HG03460 (cell line): Measurements from ENCODE around the gene WEE1.
"Not testable (repeated sequence)": the region's sequence is repeated elsewhere in the genome, so short reads cannot be mapped to it uniquely, and the experiment has no call there.

ENCODE experiments used
- ATAC-seq: cut with Tn5 transposase; IDR thresholded peaks from one replicate; pipeline ENCODE4 v1.9.1; 2021; ENCODE audit not compliant: unreplicated experiment

Gene WEE1

DNA sequence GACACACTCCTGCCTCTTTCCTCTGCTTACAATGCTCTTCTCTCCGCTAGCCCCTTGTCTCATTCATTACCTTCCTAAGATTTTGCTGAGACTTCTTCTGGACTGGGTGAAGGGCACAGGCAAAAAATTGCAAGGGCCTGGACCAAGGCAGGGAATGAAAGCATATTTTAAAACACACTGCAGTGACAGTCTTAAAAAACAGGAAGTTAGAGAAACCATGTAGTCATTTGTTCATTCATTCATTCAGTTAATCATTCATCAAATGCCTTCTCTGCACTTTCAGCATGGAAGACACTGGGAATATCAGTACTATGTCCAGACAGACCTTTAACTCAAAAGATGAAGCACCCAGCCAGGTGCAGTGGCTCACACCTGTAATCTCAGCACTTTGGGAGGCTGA is 45.5 kb downstream of the WEE1 start:
- no peak for ATAC-seq

DNA sequence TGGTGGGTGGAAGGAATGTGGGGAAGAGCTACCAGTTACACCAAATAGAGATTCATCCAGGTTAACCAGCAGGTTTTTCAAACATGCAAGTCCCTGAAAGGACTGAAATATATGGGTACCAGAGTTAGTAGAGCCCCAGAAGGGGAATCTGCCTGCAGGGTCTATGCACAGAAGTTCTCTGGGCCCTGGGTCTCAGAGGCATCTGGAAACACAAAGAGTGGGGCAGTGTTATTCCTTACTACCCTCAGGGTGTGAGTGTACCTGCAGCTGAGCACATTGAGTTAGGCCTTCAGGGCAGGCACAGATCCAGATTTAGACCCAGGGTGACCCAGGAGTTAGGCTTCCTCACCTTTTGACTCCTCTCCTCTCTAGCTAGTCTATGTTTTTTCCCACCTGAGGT is 46.5 kb downstream of the WEE1 start:
- ATAC-seq: no peak

DNA sequence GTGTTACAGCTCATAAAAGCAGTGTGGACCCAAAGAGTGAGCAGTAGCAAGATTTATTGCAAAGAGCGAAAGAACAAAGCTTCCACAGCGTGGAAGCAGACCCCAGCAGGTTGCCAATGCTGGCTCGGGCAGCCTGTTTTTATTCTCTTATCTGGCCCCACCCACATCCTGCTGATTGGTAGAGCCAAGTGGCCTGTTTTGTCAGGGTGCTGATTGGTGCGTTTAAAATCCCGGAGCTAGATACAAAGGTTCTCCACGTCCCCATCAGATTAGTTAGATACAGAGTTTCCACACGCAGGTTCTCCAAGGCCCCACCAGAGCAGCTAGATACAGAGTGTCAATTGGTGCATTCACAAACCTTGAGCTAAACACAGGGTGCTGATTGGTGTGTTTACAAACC is 48.9 kb downstream of the WEE1 start:
- not testable (repeated sequence) for ATAC-seq

DNA sequence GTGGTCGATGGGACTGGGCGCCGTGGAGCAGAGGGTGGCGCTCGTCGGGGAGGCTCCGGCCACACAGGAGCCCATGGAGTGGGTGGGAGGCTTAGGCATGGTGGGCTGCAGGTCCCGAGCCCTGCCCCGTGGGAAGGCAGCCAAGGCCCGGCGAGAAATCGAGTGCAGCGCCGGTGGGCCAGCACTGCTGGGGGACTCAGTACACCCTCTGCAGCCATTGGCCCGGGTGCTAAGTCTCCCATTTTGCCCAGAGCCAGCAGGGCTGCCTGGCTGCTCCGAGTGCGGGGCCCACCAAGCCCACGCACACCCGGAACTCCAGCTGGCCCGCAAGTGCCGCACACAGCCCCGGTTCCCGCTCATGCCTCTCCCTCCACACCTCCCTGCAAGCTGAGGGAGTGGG is 49.6 kb downstream of the WEE1 start:
- not testable (repeated sequence) for ATAC-seq

DNA sequence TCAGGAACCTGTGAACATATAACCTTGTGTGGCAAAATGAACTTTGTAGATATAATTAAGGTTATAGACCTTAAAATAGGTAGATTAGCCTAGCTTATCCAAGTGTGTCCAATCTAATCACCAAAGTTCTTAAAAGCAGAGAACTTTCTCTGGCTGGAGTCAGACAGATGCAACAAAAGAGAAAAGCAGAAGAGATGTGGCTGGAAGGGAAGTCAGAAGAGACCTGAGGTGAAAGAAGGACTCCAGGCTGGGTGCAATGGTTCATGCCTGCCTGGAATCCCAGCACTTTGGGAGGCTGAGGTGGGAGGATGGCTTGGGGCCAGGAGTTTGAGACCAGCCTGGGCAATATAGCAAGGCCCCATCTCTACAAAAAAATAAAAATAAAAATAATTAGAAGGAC is 51.0 kb downstream of the WEE1 start:
- ATAC-seq: no peak

DNA sequence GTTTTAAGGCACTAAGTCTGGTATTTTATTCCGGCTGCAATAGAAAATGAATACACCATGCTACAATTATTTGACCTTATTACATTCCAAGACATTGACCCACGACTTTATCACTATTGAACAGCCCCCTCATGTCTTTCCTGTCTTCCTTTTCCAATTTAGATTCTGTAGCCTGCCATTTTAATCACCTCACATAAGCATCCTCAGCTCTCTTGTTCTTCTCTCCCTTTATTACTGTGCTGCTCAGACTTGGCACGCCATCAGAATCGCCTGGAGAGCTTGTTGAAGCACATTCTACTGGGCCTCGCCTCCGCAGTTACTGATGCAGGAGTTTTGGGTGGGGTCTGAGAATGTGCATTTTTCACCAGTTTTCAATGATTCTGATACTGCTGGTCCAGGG is 51.7 kb downstream of the WEE1 start:
- no peak for ATAC-seq

DNA sequence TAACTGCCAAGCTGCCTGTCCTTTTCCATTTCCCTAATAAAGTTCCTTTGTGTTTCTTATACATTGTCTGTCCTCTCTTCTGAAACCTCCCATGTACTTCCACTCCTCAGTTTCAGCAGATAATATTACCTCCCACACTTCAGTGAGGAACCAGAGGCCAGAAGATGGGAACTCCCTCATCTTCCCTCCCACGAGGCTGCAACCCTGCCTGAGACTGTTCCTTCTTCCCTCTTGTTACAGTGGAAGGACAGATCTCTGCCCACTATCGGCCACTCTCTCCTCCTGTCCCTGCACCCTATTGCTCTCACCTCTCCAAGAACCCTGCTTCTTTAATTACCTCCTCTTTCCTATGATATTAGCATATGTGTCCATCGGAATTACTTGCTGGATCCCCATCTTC is 52.3 kb downstream of the WEE1 start:
- ATAC-seq: no peak

DNA sequence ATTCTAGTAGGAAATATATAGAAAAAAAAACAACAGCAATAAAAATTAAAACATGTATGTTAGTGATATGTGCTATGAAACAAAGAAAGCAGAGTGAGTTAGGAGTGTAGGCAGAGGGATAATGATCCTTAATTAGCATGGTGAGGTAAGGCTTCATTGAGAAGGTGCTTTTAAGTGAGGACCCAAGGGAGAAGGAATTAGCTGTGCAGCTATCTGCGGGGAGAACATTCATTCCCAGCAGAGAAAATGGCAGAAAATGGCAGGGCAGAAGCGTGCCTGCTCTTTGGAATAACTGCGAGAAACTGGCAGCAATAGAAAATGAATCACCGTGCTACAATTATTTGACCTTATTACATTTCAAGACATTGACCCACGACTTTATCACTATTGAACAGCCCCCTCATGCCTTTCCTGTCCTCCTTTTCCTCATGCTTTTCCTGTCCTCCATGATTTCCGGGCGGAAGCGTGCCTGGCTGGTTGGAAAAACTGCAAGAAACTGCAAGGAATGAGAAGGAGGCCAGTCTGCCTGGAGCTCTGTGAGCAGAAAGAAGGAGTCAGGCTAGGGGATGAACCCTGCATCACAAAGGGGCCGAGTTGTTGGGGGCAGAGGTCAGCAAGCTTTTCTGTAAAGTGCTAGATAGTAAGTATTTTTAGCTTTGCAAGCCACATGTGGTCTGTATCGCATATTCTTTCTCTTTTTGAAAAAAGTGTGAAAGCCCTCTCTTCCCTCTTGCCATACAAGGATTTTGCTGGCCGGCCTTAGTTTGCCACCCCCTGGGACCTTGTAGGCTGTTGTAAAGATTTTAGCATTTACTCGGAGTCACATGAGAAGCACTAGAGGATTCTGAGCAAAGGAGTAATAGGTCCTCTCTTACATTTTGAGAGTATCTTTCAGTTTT is 53.3 kb downstream of the WEE1 start:
- ATAC-seq: no peak

DNA sequence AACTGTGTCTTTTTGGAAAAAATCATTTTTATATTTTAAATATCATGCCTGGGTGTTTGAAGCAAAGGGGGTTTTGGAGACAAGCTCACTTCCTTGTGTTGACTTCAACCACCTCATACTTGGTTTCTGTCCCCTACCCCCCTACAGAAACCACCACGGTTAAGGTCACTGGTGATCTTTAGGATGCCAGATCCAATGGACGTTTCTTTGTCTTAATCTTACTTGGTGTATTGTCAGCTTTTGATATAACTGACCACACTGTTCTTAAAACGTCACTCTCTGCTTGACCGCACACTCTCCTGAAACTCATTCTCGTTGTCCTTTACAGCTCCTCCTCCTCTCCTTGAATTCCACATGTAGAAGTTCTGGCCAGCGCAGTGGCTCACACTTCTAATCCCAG is 55.6 kb downstream of the WEE1 start:
- no peak for ATAC-seq

DNA sequence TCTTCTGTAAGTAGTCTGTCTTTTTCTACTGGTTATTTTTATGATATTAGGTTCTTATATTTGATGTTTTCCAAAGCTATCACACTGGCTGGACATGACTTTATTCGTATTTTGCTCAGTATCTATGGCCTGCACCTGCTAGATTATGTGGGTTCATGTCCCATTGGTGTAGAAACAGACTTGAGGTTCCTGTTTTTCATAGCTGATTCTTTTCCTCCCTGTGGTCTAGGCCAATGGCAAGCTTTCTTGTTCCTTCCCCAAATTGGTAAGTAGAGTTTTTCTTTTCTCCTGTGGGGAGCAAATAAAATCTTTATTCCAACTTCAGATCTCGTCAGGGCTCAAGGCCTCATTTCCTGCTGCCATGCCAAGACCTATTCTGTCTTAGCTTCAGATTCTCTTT is 60.2 kb downstream of the WEE1 start:
- no peak for ATAC-seq

DNA sequence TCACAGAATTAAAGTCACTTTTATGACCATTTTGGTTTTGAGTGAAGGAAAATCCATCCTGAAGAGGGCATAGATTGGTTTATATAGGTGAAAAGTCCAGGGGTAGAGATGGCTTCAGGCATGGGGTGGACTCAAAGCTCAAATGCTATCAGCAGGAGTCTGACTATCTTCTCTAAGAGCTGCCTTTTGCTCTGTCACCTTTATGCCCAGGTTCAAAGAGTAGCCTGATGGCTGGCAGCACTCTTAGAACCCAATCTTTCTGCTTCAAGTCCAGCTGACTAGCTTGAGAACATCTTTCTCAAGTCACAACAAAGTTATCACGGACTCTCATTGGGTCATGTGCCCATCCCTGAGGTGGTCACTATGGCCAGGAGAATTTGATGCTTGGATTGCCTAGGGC is 63.2 kb downstream of the WEE1 start:
- no peak for ATAC-seq

DNA sequence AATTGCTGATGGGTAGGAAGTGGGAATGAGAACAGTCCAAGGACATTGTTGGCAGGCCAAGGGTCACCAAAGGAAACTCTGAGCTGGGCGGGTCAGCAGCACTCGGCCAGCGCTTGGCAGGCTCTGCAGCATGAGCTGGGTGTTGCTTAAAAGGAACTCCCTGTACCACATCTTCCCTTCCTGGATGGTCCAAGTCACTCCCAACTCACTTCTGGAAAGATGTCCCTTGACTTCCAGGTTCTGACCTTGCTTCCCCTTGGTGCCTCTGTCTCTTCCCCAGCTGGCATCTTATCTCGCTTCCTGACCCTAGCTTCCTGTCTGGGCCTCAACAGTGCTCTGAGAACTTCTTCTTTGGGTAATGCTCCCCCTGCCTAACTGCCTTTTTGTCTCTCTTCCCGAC is 65.6 kb downstream of the WEE1 start:
- ATAC-seq: no peak
